Prostate gland (tissue), 2 donors: ENCODE measurements around the gene AGXT2.

Source experiments
- POLR2A ChIP-seq: fragments of 450-650 bp; IDR thresholded peaks from one replicate; pipeline ENCODE4 v1.6.1; 2016; ENCODE audit warnings: antibody characterized with exemption, mild to moderate bottlenecking
- POLR2AphosphoS5 ChIP-seq: sonication (generic); formaldehyde crosslinking; IDR thresholded peaks from one replicate; pipeline ENCODE4 v1.6.1; 2017; ENCODE audit warnings: antibody characterized with exemption
- TF ChIP-seq, protein P1 (sequence below), 4 experiments: fragments of 200-600 bp in 2 of 4; fragments of 450-650 bp in 2 of 4; sonication (generic) in 2 of 4; IDR thresholded peaks; 1 replicate in 3 of 4; 2 replicates in 1 of 4; pipeline ENCODE4 v1.5.1; 2016 to 2019; ENCODE audit warnings: antibody characterized with exemption in 4 of 4, mild to moderate bottlenecking in 2 of 4, moderate library complexity in 2 of 4

DNA sequence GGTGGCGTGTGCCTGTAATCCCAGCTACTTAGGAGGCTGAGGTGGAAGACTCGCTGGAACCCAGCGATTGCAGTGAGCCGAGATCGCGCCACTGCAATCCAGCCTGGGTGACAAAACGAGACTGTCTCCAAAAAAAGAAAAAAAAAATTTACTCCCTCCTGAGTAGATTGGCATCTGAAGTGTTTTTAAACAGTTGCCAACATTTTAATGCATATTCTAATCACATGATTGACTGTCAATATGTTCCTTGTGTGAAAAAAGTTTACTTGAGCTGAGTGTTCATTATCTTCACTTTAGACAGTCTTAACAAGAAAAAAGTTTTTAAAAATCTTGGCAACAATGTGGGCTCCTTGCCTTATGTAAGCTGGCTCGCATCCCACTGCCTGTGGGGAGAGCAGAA is 53.8 kb downstream of the AGXT2 start:
- TF ChIP-seq, protein P1, sequence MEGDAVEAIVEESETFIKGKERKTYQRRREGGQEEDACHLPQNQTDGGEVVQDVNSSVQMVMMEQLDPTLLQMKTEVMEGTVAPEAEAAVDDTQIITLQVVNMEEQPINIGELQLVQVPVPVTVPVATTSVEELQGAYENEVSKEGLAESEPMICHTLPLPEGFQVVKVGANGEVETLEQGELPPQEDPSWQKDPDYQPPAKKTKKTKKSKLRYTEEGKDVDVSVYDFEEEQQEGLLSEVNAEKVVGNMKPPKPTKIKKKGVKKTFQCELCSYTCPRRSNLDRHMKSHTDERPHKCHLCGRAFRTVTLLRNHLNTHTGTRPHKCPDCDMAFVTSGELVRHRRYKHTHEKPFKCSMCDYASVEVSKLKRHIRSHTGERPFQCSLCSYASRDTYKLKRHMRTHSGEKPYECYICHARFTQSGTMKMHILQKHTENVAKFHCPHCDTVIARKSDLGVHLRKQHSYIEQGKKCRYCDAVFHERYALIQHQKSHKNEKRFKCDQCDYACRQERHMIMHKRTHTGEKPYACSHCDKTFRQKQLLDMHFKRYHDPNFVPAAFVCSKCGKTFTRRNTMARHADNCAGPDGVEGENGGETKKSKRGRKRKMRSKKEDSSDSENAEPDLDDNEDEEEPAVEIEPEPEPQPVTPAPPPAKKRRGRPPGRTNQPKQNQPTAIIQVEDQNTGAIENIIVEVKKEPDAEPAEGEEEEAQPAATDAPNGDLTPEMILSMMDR (IDR thresholded peaks at IDR 0.05), result no peak
- TF ChIP-seq POLR2AphosphoS5 (no peak), POLR2A (no peak)
